ENCODE data around the gene MAS1L.

GRCh38 chr6:29486577-29486976 is 1.2 kb downstream of the MAS1L start:
- TF ChIP-seq, protein P1, sequence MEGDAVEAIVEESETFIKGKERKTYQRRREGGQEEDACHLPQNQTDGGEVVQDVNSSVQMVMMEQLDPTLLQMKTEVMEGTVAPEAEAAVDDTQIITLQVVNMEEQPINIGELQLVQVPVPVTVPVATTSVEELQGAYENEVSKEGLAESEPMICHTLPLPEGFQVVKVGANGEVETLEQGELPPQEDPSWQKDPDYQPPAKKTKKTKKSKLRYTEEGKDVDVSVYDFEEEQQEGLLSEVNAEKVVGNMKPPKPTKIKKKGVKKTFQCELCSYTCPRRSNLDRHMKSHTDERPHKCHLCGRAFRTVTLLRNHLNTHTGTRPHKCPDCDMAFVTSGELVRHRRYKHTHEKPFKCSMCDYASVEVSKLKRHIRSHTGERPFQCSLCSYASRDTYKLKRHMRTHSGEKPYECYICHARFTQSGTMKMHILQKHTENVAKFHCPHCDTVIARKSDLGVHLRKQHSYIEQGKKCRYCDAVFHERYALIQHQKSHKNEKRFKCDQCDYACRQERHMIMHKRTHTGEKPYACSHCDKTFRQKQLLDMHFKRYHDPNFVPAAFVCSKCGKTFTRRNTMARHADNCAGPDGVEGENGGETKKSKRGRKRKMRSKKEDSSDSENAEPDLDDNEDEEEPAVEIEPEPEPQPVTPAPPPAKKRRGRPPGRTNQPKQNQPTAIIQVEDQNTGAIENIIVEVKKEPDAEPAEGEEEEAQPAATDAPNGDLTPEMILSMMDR (IDR thresholded peaks at IDR 0.05) = no peak
- TF ChIP-seq POLR2A (IDR thresholded peaks at IDR 0.05) = no peak
- TF ChIP-seq POLR2AphosphoS5 (IDR thresholded peaks at IDR 0.05; ENCODE audit: insufficient read depth in 1 of 2, low read depth in 1 of 2) = no peak

Measured in vagina (tissue), 2 donors.